T-cell (primary cell): ENCODE measurements around the gene GRIN2A. TPM values are rescaled to one million over a fixed set of nuclear protein-coding genes. Genes with fewer than 3 reads are reported as not detected.
"Not testable (repeated sequence)": the region's sequence is repeated elsewhere in the genome, so short reads cannot be mapped to it uniquely, and the experiment has no call there.

Experiments used
- ATAC-seq, 4 experiments: fragments of 200-7000 bp in 3 of 4; fragments of 150-1000 bp in 1 of 4; cut with Tn5 transposase; replicated peaks in 1 of 4; 1 replicate in 3 of 4; 2 replicates in 1 of 4; pipeline ENCODE4 v1.10.0; 2021; ENCODE audit warnings: moderate library complexity in 3 of 4, mild to moderate bottlenecking in 2 of 4, moderate number of reproducible peaks in 1 of 4
- CTCF ChIA-PET, 2 donors: fragments of 300-600 bp; sonication (Branson Sonifier 250); formaldehyde crosslinking; loops; one replicate each; lab custom pipeline; 2022; ENCODE audit warnings: antibody characterized with exemption in 2 of 2; lab: Charles Lee
- POLR2A ChIA-PET, 2 donors: fragments of 300-600 bp; sonication (Branson Sonifier 250); formaldehyde crosslinking; loops; one replicate each; lab custom pipeline; 2022; ENCODE audit warnings: antibody characterized with exemption in 2 of 2; lab: Charles Lee
- DNase-seq, 35 experiments: peaks; one replicate each; pipeline versions ENCODE4 v3.0.0 to v3.0.0-alpha.2; 2013 to 2023
- H3K27ac ChIP-seq: one replicate; pipeline ENCODE4 v1.5.1; 2013; ENCODE audit warnings: low read length
- H3K27me3 ChIP-seq, 2 experiments: replicated peaks in 1 of 2; 1 replicate in 1 of 2; 2 replicates in 1 of 2; pipeline versions ENCODE4 v1.6.1 to v1.7.0; 2013; ENCODE audit warnings: low read length in 1 of 2, mixed read lengths in 1 of 2; ENCODE audit not compliant: control insufficient read depth in 2 of 2, insufficient read depth in 2 of 2; ENCODE audit errors: extremely low read depth in 1 of 2
- H3K36me3 ChIP-seq, 2 donors: 1 replicate in 1 of 2; 2 replicates in 1 of 2; pipeline versions ENCODE4 v1.6.1 to v1.7.0; 2013; ENCODE audit warnings: low read length in 1 of 2; ENCODE audit not compliant: control insufficient read depth in 2 of 2, insufficient read depth in 1 of 2; ENCODE audit errors: extremely low read depth in 1 of 2
- H3K4me1 ChIP-seq, 2 experiments: 1 replicate in 1 of 2; 2 replicates in 1 of 2; pipeline versions ENCODE4 v1.6.1 to v1.7.0; 2013; ENCODE audit warnings: low read length in 2 of 2, mixed read lengths in 1 of 2; ENCODE audit not compliant: insufficient read depth in 2 of 2, control insufficient read depth in 1 of 2; ENCODE audit errors: extremely low read depth in 1 of 2
- H3K4me3 ChIP-seq, 2 donors: 1 replicate in 1 of 2; 2 replicates in 1 of 2; pipeline versions ENCODE4 v1.5.1 to v1.7.0; 2013; ENCODE audit warnings: mild to moderate bottlenecking in 2 of 2, low read length in 1 of 2, moderate library complexity in 1 of 2; ENCODE audit not compliant: control insufficient read depth in 1 of 2; ENCODE audit errors: extremely low read depth in 1 of 2
- H3K9me3 ChIP-seq: 2 replicates; pipeline ENCODE4 v1.7.0; 2013
- H3K27ac Mint-ChIP-seq, 2 donors: one replicate each; pipeline ENCODE4 v1.8.0; 2020 to 2021; ENCODE audit warnings: mild to moderate bottlenecking in 2 of 2, mixed read lengths in 2 of 2
- H3K27me3 Mint-ChIP-seq, 2 donors: one replicate each; pipeline ENCODE4 v1.8.0; 2021 to 2022; ENCODE audit warnings: mixed read lengths in 2 of 2
- H3K36me3 Mint-ChIP-seq: one replicate; pipeline ENCODE4 v1.8.0; 2021; ENCODE audit warnings: mixed read lengths
- H3K4me1 Mint-ChIP-seq, 3 donors: one replicate each; pipeline ENCODE4 v1.8.0; 2020 to 2022; ENCODE audit warnings: mixed read lengths in 3 of 3, mild to moderate bottlenecking in 1 of 3
- H3K4me3 Mint-ChIP-seq, 3 donors: one replicate each; pipeline ENCODE4 v1.8.0; 2020 to 2022; ENCODE audit warnings: mild to moderate bottlenecking in 3 of 3, mixed read lengths in 3 of 3, moderate library complexity in 3 of 3
- H3K9me3 Mint-ChIP-seq, 3 donors: one replicate each; pipeline ENCODE4 v1.8.0; 2020 to 2022; ENCODE audit warnings: mixed read lengths in 3 of 3
- WGBS: methylation state at CpG from one replicate; pipeline ENCODE4 v1.1.5; 2013; ENCODE audit warnings: missing lambda C conversion rate; ENCODE audit not compliant: insufficient coverage; 5-methylcytosine and 5-hydroxymethylcytosine counted together
- total RNA-seq, 35 experiments: library from RNA in 6 of 35; stranded (reverse) in 6 of 35; fragments of 120-200 nt in 1 of 35; gene quantifications; one replicate each; pipeline versions ENCODE4 v1.2.1 to v1.2.4 and lab custom pipeline; 2013 to 2026

Gene GRIN2A
- total RNA-seq, 5 donors from 2014 or later (not counting 1 experiment from before 2014, with no cell fraction given), result 0.03 TPM; not detected in 4

DNA sequence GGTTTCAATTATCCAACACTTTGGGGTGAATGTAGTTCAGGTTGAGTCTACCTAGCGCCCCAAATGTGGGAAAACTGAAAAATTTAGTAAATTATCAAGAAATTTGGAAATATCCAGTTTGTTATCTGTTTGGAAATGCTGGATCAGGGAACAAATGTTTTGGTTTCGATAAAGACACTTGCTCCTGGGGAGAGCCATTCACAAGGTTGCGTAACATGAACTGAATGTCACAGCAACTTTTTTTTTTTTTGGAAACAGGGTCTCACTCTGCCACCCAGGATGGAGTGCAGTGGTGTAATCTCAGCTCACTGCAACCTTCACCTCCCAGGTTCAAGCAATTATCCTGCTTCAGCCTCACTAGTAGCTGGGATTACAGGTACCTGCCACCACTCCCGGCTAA is 286.4 kb downstream of the GRIN2A start:
- Histone ChIP-seq H3K9me3 (no peaks in the 10 kb centered on the region), H3K4me3 (no peak overlapping the region), H3K27ac (no peak overlapping the region), H3K36me3 (no peaks in the 10 kb centered on the region), H3K27me3 (no peaks in the 10 kb centered on the region), H3K4me1 (no peaks in the 10 kb centered on the region)
- POLR2A ChIA-PET, result no interaction called here
- peaks cover 3 to 31% (median 8%) of the 10 kb centered on the region in 3 donors for H3K9me3 Mint-ChIP-seq
- no peak for ATAC-seq
- H3K27me3 Mint-ChIP-seq, result no peaks in the 10 kb centered on the region
- no peak overlapping the region for H3K4me3 Mint-ChIP-seq
- H3K4me1 Mint-ChIP-seq, result no peaks in the 10 kb centered on the region
- CTCF ChIA-PET, result no interaction called here
- H3K36me3 Mint-ChIP-seq, result no peaks in the 10 kb centered on the region
- 100% methylated on average over 1 of the region's 4 CpGs for WGBS
- DNase-seq, result no peak
- no peak overlapping the region for H3K27ac Mint-ChIP-seq

GRCh38 chr16:9885876-9886275 is 296.4 kb downstream of the GRIN2A start:
- peaks cover 0 to 3% of the 10 kb centered on the region in 2 experiments for H3K27me3 ChIP-seq
- no peaks in the 10 kb centered on the region for H3K9me3 ChIP-seq
- POLR2A ChIA-PET, result no interaction called here
- CTCF ChIA-PET, result no interaction called here
- no peak overlapping the region for H3K4me3 ChIP-seq
- DNase-seq (no peak), ATAC-seq (no peak)
- Mint-ChIP-seq H3K9me3 (no peaks in the 10 kb centered on the region), H3K36me3 (no peaks in the 10 kb centered on the region), H3K4me1 (no peaks in the 10 kb centered on the region), H3K4me3 (no peak overlapping the region), H3K27ac (no peak overlapping the region), H3K27me3 (no peaks in the 10 kb centered on the region)
- no CpG with 5 or more reads among the region's 1 CpG for WGBS
- no peaks in the 10 kb centered on the region for H3K36me3 ChIP-seq
- H3K27ac ChIP-seq, result no peak overlapping the region
- no peaks in the 10 kb centered on the region for H3K4me1 ChIP-seq

DNA sequence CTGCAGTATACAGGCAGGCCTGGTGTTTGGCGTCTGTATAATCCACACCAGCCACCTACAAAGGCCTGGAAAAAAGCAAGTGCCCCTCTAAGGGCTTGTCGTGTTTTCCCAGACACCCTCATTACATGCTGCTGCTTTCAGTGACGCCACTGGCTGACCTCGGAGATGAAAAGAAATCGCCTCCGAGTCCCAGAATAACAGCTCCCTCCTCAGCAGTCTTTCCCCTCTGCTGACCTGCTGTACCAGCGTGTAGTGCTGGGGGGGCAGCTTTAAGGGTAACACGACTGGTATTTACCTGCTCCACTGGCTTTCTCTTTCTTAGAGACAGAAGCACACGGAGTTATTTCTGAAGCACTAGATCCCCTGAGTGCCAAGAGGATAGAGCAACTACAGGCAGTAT is 296.8 kb downstream of the GRIN2A start:
- Mint-ChIP-seq H3K27ac (no peak overlapping the region), H3K36me3 (no peaks in the 10 kb centered on the region), H3K27me3 (no peaks in the 10 kb centered on the region), H3K4me3 (no peak overlapping the region), H3K9me3 (no peaks in the 10 kb centered on the region), H3K4me1 (no peaks in the 10 kb centered on the region)
- Histone ChIP-seq H3K4me3 (no peak overlapping the region), H3K27ac (no peak overlapping the region), H3K36me3 (no peaks in the 10 kb centered on the region), H3K9me3 (no peaks in the 10 kb centered on the region), H3K27me3 (peaks cover 0 to 3% of the 10 kb centered on the region in 2 experiments), H3K4me1 (no peaks in the 10 kb centered on the region)
- ChIA-PET CTCF (no interaction called here), POLR2A (no interaction called here)
- 32% methylated on average over 3 of the region's 9 CpGs for WGBS
- DNase-seq, result no peak
- no peak for ATAC-seq

DNA sequence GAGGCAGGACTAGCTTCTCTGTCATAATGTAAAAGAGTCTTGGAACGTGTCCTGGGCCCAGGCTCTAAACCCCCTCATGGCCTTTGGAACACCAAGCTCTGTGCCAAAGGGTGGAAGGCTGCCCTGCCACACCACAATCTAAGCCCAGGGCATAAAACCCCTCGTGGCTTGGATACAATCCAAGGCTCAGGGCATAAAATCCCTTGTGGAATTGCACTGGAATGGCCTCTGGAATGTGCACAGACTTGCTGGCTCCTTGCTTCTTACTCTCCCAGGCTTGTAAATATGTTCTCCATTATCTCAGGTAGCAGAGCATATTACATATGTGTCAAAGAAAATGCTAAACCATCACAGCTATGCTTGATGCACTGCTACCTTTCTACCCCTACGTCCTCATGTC is 306.2 kb downstream of the GRIN2A start:
- 59% methylated on average over 3 of the region's 3 CpGs for WGBS
- H3K9me3 Mint-ChIP-seq, H3K4me3 ChIP-seq, DNase-seq, H3K27me3 Mint-ChIP-seq, H3K27ac Mint-ChIP-seq, H3K27me3 ChIP-seq, H3K4me3 Mint-ChIP-seq, H3K36me3 ChIP-seq, POLR2A ChIA-PET, ATAC-seq, H3K9me3 ChIP-seq, H3K4me1 Mint-ChIP-seq, CTCF ChIA-PET, H3K4me1 ChIP-seq, H3K27ac ChIP-seq, H3K36me3 Mint-ChIP-seq: not testable (repeated sequence)

DNA sequence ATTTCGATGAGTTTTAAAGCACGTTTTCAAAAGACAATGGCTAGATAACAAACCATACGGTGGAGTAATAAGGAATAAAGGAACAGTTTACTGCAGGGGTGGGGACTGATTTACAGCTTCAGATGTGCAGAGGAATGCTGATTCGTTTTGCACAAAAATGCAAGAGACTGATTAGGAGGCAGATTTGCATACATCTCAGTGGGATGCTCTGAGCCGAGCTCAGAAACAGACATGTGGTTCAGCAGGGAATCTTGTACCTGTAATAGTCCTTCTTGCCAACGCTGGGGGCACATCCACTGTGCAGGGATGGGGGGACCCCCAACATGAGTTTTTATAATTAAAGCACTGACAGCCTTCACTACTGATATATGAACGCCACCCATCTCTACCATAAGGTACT is 308.0 kb downstream of the GRIN2A start:
- no peaks in the 10 kb centered on the region for H3K36me3 Mint-ChIP-seq
- ATAC-seq, result no peak
- CTCF ChIA-PET, result no interaction called here
- Histone ChIP-seq H3K27me3 (no peaks in the 10 kb centered on the region), H3K4me1 (no peaks in the 10 kb centered on the region), H3K27ac (no peak overlapping the region), H3K4me3 (no peak overlapping the region), H3K36me3 (no peaks in the 10 kb centered on the region), H3K9me3 (no peaks in the 10 kb centered on the region)
- H3K9me3 Mint-ChIP-seq, result peaks cover 0 to 7% (median 0%) of the 10 kb centered on the region in 3 donors
- WGBS, result 61% methylated on average over 5 of the region's 7 CpGs
- DNase-seq, result no peak
- no peak overlapping the region for H3K27ac Mint-ChIP-seq
- H3K4me1 Mint-ChIP-seq, result no peaks in the 10 kb centered on the region
- H3K27me3 Mint-ChIP-seq, result no peaks in the 10 kb centered on the region
- no peak overlapping the region for H3K4me3 Mint-ChIP-seq
- POLR2A ChIA-PET, result no interaction called here

- POLR2A ChIA-PET, result no interaction called here
- Mint-ChIP-seq H3K9me3 (peaks cover 0 to 7% (median 0%) of the 10 kb centered on the region in 3 donors), H3K27ac (no peak overlapping the region), H3K36me3 (no peaks in the 10 kb centered on the region), H3K4me1 (no peaks in the 10 kb centered on the region), H3K27me3 (no peaks in the 10 kb centered on the region), H3K4me3 (no peak overlapping the region)
- no peak for ATAC-seq
- H3K36me3 ChIP-seq, result no peaks in the 10 kb centered on the region
- CTCF ChIA-PET, result no interaction called here
- H3K27ac ChIP-seq, result no peak overlapping the region
- H3K4me1 ChIP-seq, result no peaks in the 10 kb centered on the region
- no peaks in the 10 kb centered on the region for H3K27me3 ChIP-seq
- no peak for DNase-seq
- WGBS, result 35% methylated on average over 2 of the region's 2 CpGs
- H3K4me3 ChIP-seq, result no peak overlapping the region
- H3K9me3 ChIP-seq, result no peaks in the 10 kb centered on the region
Measured at GRCh38 chr16:9870962-9871361, 311.3 kb downstream of the GRIN2A start.

- H3K4me1 ChIP-seq, result no peaks in the 10 kb centered on the region
- Mint-ChIP-seq H3K36me3 (no peaks in the 10 kb centered on the region), H3K9me3 (peaks cover 0 to 7% (median 0%) of the 10 kb centered on the region in 3 donors), H3K4me1 (no peaks in the 10 kb centered on the region), H3K27me3 (no peaks in the 10 kb centered on the region), H3K4me3 (no peak overlapping the region), H3K27ac (no peak overlapping the region)
- ChIA-PET CTCF (no interaction called here), POLR2A (no interaction called here)
- no peak for DNase-seq
- H3K36me3 ChIP-seq, result no peaks in the 10 kb centered on the region
- ATAC-seq, result no peak
- no peak overlapping the region for H3K4me3 ChIP-seq
- H3K27me3 ChIP-seq, result no peaks in the 10 kb centered on the region
- no peak overlapping the region for H3K27ac ChIP-seq
- H3K9me3 ChIP-seq, result no peaks in the 10 kb centered on the region
- WGBS, result no CpG with 5 or more reads among the region's 3 CpGs
Measured at GRCh38 chr16:9869776-9870175, 312.5 kb downstream of the GRIN2A start.
